Astrocyte (in vitro differentiated cells and primary cell): ENCODE data around the gene PCMT1.

Experiments used
- EZH2 ChIP-seq: IDR thresholded peaks from 2 replicates; pipeline ENCODE4 v1.6.1; 2012; ENCODE audit warnings: mild to moderate bottlenecking, low read length, inconsistent platforms; ENCODE audit not compliant: insufficient read depth
- TF ChIP-seq, protein P1 (sequence below): IDR thresholded peaks from 2 replicates; pipeline ENCODE4 v1.5.1; 2011; ENCODE audit warnings: low read depth, mild to moderate bottlenecking, inconsistent platforms, low read length, moderate library complexity; ENCODE audit not compliant: insufficient read depth

DNA sequence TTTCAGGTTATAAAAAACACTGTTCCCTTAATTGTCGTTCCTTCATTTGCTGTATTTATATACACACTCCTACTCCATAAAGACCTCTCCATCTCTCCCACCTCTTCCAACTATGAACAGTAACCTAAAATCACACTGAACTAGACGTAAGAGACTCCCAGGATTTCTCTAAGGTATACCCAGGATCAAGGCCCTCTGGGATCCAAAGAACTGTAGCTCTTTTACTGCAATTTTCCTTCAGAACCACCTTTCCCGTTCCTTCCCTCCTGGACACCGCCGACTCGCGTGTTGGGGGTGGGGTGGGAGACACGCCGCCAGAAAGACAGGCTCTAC lies 32.3 kb upstream of the PCMT1 start:
- TF ChIP-seq, protein P1, sequence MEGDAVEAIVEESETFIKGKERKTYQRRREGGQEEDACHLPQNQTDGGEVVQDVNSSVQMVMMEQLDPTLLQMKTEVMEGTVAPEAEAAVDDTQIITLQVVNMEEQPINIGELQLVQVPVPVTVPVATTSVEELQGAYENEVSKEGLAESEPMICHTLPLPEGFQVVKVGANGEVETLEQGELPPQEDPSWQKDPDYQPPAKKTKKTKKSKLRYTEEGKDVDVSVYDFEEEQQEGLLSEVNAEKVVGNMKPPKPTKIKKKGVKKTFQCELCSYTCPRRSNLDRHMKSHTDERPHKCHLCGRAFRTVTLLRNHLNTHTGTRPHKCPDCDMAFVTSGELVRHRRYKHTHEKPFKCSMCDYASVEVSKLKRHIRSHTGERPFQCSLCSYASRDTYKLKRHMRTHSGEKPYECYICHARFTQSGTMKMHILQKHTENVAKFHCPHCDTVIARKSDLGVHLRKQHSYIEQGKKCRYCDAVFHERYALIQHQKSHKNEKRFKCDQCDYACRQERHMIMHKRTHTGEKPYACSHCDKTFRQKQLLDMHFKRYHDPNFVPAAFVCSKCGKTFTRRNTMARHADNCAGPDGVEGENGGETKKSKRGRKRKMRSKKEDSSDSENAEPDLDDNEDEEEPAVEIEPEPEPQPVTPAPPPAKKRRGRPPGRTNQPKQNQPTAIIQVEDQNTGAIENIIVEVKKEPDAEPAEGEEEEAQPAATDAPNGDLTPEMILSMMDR = no peak
- TF ChIP-seq EZH2 = no peak
